Heart left ventricle (tissue), 16 donors: ENCODE results near the gene LRRC73. TPM values are rescaled to one million over a fixed set of nuclear protein-coding genes. Genes with fewer than 3 reads are reported as not detected.

Source experiments
- ATAC-seq, 4 donors: fragments of 200-7000 bp; cut with Tn5 transposase; one replicate each; pipeline ENCODE4 v1.9.1; 2020 to 2022; ENCODE audit warnings: moderate library complexity in 4 of 4, mild to moderate bottlenecking in 3 of 4, moderate number of reproducible peaks in 1 of 4
- DNase-seq, 5 donors: peaks; one replicate each; pipeline ENCODE4 v3.0.0-alpha.2; 2020
- H3K27ac ChIP-seq, 12 donors: fragments of 200-600 bp; sonication (generic) in 4 of 12; one replicate each; pipeline versions ENCODE4 v1.5.0 to v1.8.0; 2016 to 2022; ENCODE audit warnings: mild to moderate bottlenecking in 2 of 12
- H3K27me3 ChIP-seq, 9 donors: fragments of 200-600 bp; sonication (generic) in 2 of 9; one replicate each; pipeline versions ENCODE4 v1.5.1 to v1.8.0; 2016 to 2022; ENCODE audit warnings: mild to moderate bottlenecking in 3 of 9
- H3K36me3 ChIP-seq, 9 donors: fragments of 200-600 bp; sonication (generic) in 2 of 9; one replicate each; pipeline versions ENCODE4 v1.5.0 to v1.8.0; 2018 to 2022; ENCODE audit warnings: mild to moderate bottlenecking in 2 of 9
- H3K4me1 ChIP-seq, 12 donors: fragments of 200-600 bp; sonication (generic) in 4 of 12; one replicate each; pipeline versions ENCODE4 v1.5.0 to v1.8.0; 2016 to 2022; ENCODE audit warnings: mild to moderate bottlenecking in 3 of 12
- H3K4me3 ChIP-seq, 12 donors: fragments of 200-600 bp; sonication (generic) in 4 of 12; one replicate each; pipeline versions ENCODE4 v1.5.0 to v1.8.0; 2017 to 2022; ENCODE audit warnings: mild to moderate bottlenecking in 9 of 12, moderate library complexity in 4 of 12
- H3K9me3 ChIP-seq, 12 donors: fragments of 200-600 bp; sonication (generic) in 4 of 12; one replicate each; pipeline versions ENCODE4 v1.5.0 to v1.8.0; 2016 to 2022; ENCODE audit warnings: mild to moderate bottlenecking in 1 of 12
- POLR2A ChIP-seq, 2 donors: fragments of 450-650 bp; IDR thresholded peaks; one replicate each; pipeline ENCODE4 v1.6.1; 2017; ENCODE audit warnings: antibody characterized with exemption in 2 of 2, mild to moderate bottlenecking in 2 of 2, moderate library complexity in 2 of 2
- WGBS, 4 donors: extraction: QIAGEN DNeasy Blood & Tissue Kit in 2 of 4; methylation state at CpG; one replicate each; pipeline versions ENCODE4 v1.1.5 to v1.1.7; 2013 to 2018; 5-methylcytosine and 5-hydroxymethylcytosine counted together
- intact Hi-C, 10 donors: fragments of 100-400 bp; cut with DNase I; formaldehyde crosslinking; loops; one replicate each; pipeline versions ENCODE4 v1.11.1 to v1.14.2; 2022
- polyA plus RNA-seq, 2 donors: library from polyadenylated mRNA; stranded (reverse); fragments of 200-250 nt; gene quantifications; one replicate each; pipeline ENCODE4 v1.2.3, GENCODE V29; 2013
- total RNA-seq, 9 donors: library from RNA; depleted of rRNA in 2 of 9; stranded (reverse); fragments of >200 nt in 2 of 9; fragmentation: NEBNext Ultra II Directional in 3 of 9; extraction: Animal tissue kit (Norgen Biotek cat#: 25700) in 3 of 9; gene quantifications; one replicate each; pipeline versions ENCODE4 v1.1.0 to v1.2.4, GENCODE V29; 2016 to 2023
- TF ChIP-seq, protein P1 (sequence below), 12 donors: fragments of 200-600 bp; sonication (generic) in 4 of 12; IDR thresholded peaks; one replicate each; pipeline versions ENCODE4 v1.5.0 to v1.8.0; 2018 to 2022; ENCODE audit warnings: antibody characterized with exemption in 12 of 12, mild to moderate bottlenecking in 5 of 12
- donor health status: ischemic (EF 13 %, LVEDD 7.1; RV severe dilation, severe dysfunction).
- donor health status: healthy with polysubstance abuse.
- donor health status: DM: no; HTN: yes; CAD: no.
- donor health status: DM: no; HTN: no; CAD: no.
- donor health status: ischemic (EF 25% LVEDD 6.9; RV normal size, moderate dysfunction).
- donor health status: ischemic (EF 25% LVEDD 5.7; RV mildly dilated, moderate dysfunction).
- donor health status: healthy.
- donor health status: DM: yes; HTN: yes; CAD: no.
- donor health status: ischemic (EF 35%, LVEDD 5.7; RV mildly dilated, moderate dysfunction).
- donor health status: nonischemic (EF 11% LVEDD 7.7; RV severe dilation, severe dysfunction).
- donor health status: DM: yes; HTN: yes; CAD: no.
- donor health status: PGD.
- donor health status: ischemic (EF 29% LVEDD 5.4; RV normal size, mild dysfunction).
- donor health status: nonischemic (EF 23%, LVEDD 6.1; RV moderate dilation, normal function).

Gene LRRC73
- total and polyA plus RNA-seq, 11 donors: 0.50 to 5.1 (median 1.9) TPM

DNA sequence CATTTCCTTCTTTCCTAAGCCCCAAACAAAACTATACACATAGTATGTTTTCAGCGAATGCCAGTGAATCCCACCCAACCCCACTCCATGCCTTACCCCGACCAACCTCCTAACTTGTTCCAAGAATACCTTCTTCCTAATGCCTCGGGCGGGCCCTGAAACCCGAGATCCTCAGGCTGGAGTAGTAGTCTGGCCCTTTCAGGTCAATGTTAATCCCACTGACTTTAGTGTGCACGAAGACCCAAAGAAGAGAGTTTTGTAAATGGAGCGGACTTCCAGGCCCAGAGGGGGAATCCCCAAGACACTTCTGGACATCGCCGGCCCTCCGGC, 6.2 kb upstream of the LRRC73 start:
- no peak for TF ChIP-seq POLR2A (IDR thresholded peaks at IDR 0.05)
- TF ChIP-seq, protein P1, sequence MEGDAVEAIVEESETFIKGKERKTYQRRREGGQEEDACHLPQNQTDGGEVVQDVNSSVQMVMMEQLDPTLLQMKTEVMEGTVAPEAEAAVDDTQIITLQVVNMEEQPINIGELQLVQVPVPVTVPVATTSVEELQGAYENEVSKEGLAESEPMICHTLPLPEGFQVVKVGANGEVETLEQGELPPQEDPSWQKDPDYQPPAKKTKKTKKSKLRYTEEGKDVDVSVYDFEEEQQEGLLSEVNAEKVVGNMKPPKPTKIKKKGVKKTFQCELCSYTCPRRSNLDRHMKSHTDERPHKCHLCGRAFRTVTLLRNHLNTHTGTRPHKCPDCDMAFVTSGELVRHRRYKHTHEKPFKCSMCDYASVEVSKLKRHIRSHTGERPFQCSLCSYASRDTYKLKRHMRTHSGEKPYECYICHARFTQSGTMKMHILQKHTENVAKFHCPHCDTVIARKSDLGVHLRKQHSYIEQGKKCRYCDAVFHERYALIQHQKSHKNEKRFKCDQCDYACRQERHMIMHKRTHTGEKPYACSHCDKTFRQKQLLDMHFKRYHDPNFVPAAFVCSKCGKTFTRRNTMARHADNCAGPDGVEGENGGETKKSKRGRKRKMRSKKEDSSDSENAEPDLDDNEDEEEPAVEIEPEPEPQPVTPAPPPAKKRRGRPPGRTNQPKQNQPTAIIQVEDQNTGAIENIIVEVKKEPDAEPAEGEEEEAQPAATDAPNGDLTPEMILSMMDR (IDR thresholded peaks at IDR 0.05): no peak
- peak in 2 of 4 donors; percentile 0 to 10 for ATAC-seq
- peak overlapping the region; percentile 42 to 99 (median 78) for H3K4me3 ChIP-seq
- peaks cover 19 to 68% (median 54%) of the 10 kb centered on the region in 12 donors for H3K4me1 ChIP-seq
- DNase-seq: no peak
- no peaks in the 10 kb centered on the region for H3K27me3 ChIP-seq
- 0 to 1% (median 0%) methylated on average over 6 to 10 of the region's 10 CpGs for WGBS, 4 donors
- H3K36me3 ChIP-seq: peaks cover 0 to 68% (median 65%) of the 10 kb centered on the region in 9 donors
- no peaks in the 10 kb centered on the region for H3K9me3 ChIP-seq
- intact Hi-C loops: loop anchor here in 2 of 10 donors (5.0 kb wide), 1 partner anchor 61 kb away; the partner anchor contains the start of genes POLH (in 2 of the 2) and XPO5 (in 2 of the 2)
- H3K27ac ChIP-seq: peak overlapping the region; percentile 57 to 98 (median 90)

DNA sequence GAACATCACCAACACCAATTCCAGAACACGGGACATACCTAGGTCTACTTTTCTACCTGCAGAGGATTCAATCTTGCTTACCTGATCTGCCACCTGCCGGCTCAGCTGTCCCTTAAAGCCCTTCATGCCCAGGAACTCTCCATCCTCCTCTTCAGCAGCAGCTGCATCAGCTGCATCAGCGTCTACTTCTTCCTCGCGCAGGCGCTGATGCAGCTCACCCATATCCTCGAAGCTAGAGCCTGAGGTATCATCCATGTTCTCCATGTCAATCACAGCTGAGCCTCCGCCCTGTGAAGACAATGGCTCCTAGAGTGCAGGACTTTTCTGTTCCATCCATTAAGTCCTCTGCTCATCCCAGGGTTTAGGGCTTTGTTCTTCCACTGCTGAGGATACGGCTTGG, 5.7 kb upstream of the LRRC73 start:
- H3K4me3 ChIP-seq: peak overlapping the region; percentile 42 to 99 (median 78)
- DNase-seq (no peak), ATAC-seq (no peak)
- 48 to 74% (median 66%) methylated on average over 9 of the region's 9 CpGs for WGBS, 4 donors
- TF ChIP-seq, protein P1 (IDR thresholded peaks at IDR 0.05): no peak
- no peaks in the 10 kb centered on the region for H3K9me3 ChIP-seq
- peaks cover 0 to 68% (median 61%) of the 10 kb centered on the region in 9 donors for H3K36me3 ChIP-seq
- H3K27me3 ChIP-seq: no peaks in the 10 kb centered on the region
- intact Hi-C loops: loop anchor here in 2 of 10 donors (5.0 kb wide), 1 partner anchor 61 kb away; the partner anchor contains the start of genes POLH (in 2 of the 2) and XPO5 (in 2 of the 2)
- peak overlapping the region in 8 of 12 donors; percentile 89 to 98 (median 92) for H3K27ac ChIP-seq
- peaks cover 21 to 73% (median 59%) of the 10 kb centered on the region in 12 donors for H3K4me1 ChIP-seq

- intact Hi-C loops: no loop called here
- TF ChIP-seq, protein P1 (IDR thresholded peaks at IDR 0.05): no peak
- TF ChIP-seq POLR2A (IDR thresholded peaks at IDR 0.05): no peak
- WGBS, 4 donors: 24 to 29% (median 26%) methylated on average over 9 to 11 of the region's 11 CpGs
- H3K27ac ChIP-seq: peak overlapping the region in 10 of 12 donors; percentile 37 to 80 (median 71)
- peaks cover 26 to 82% (median 64%) of the 10 kb centered on the region in 12 donors for H3K4me1 ChIP-seq
- peaks cover 0 to 16% (median 0%) of the 10 kb centered on the region in 9 donors for H3K27me3 ChIP-seq
- peak in 3 of 5 donors; percentile 73 to 84 (median 77) for DNase-seq
- H3K4me3 ChIP-seq: no peak overlapping the region
- H3K9me3 ChIP-seq: no peaks in the 10 kb centered on the region
- peaks cover 0 to 50% (median 43%) of the 10 kb centered on the region in 9 donors for H3K36me3 ChIP-seq
- ATAC-seq: peak; percentile 21 to 57 (median 47)
These were observed 1.8 kb upstream of the LRRC73 start for GRCh38 chr6:43511824-43512415.

DNA sequence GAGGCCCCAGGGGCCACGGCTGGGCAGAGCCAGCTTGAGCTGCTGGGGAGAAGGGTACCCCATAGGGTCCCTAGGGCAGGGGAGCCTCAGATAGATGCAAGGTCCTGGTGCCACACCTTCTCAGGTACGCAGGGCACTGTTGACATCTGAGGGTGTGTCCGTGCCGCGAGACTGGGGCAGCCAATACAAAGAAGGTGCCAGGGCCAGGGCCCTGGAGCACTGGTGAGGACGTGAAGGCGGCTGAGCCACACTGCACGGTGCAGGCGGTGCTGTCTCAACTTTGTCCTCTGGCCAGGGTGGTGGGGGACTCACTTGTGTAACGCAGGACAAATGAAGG, 649 bp upstream of the LRRC73 start:
- WGBS, 4 donors: 79 to 88% (median 84%) methylated on average over 10 of the region's 10 CpGs
- Histone ChIP-seq H3K9me3 (no peaks in the 10 kb centered on the region), H3K36me3 (peaks cover 0 to 53% (median 43%) of the 10 kb centered on the region in 9 donors), H3K27me3 (peaks cover 0 to 16% (median 0%) of the 10 kb centered on the region in 9 donors), H3K4me3 (peak overlapping the region in 11 of 12 donors; percentile 53 to 83 (median 74)), H3K4me1 (peaks cover 22 to 84% (median 62%) of the 10 kb centered on the region in 12 donors), H3K27ac (peak overlapping the region; percentile 2 to 80 (median 66))
- intact Hi-C loops: no loop called here
- no peak for DNase-seq
- ATAC-seq: peak in 2 of 4 donors; percentile 1 to 3
- TF ChIP-seq, protein P1 (IDR thresholded peaks at IDR 0.05): no peak
- no peak for TF ChIP-seq POLR2A (IDR thresholded peaks at IDR 0.05)
